GM12874 (cell line): ENCODE results near the gene USP2.

Experiments
- TF ChIP-seq, protein P1 (sequence below): IDR thresholded peaks from 2 replicates; pipeline ENCODE4 v1.5.1; 2011; ENCODE audit warnings: low read depth, mild to moderate bottlenecking, control low read depth, low read length, moderate library complexity; ENCODE audit not compliant: insufficient read depth

The USP2 gene

DNA sequence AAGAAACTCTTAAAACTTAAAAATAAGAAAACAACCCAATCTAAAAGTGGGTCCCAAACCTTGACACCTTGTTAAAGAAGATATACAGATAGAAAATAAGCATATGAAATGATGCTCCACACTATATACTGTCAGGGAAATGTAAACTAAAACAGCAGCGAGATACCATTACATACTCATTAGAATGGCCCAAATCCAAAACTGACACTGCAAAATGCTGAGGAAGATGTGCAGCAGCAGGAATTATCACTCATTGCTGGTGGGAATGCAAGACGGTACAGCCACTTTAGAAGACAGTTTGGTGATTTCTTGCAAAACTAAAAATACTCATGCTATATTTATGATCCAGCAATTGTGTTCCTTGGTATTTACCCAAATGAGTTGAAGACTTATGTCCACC, 52.2 kb downstream of the USP2 start:
- TF ChIP-seq, protein P1, sequence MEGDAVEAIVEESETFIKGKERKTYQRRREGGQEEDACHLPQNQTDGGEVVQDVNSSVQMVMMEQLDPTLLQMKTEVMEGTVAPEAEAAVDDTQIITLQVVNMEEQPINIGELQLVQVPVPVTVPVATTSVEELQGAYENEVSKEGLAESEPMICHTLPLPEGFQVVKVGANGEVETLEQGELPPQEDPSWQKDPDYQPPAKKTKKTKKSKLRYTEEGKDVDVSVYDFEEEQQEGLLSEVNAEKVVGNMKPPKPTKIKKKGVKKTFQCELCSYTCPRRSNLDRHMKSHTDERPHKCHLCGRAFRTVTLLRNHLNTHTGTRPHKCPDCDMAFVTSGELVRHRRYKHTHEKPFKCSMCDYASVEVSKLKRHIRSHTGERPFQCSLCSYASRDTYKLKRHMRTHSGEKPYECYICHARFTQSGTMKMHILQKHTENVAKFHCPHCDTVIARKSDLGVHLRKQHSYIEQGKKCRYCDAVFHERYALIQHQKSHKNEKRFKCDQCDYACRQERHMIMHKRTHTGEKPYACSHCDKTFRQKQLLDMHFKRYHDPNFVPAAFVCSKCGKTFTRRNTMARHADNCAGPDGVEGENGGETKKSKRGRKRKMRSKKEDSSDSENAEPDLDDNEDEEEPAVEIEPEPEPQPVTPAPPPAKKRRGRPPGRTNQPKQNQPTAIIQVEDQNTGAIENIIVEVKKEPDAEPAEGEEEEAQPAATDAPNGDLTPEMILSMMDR: no peak

DNA sequence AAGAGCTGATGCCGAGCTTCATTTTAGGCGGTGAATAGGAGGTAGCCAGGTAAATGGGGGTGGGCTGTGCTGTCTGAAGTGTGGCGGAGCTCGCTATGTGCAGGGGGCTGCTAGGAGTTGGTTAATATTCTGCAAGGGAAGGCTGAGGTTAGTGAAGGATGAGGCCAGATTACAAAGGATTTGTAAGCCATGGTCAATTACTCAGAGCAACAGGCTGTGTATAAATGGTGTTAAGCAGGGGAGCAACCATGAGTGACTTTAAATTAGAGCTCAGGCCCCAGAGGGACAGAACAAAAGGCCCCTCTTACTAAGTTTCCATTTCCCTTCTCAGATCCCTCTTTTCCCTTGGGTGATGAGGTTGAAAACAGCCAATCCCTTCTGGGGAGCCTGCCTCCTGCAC, 57.3 kb downstream of the USP2 start:
- TF ChIP-seq, protein P1: no peak

DNA sequence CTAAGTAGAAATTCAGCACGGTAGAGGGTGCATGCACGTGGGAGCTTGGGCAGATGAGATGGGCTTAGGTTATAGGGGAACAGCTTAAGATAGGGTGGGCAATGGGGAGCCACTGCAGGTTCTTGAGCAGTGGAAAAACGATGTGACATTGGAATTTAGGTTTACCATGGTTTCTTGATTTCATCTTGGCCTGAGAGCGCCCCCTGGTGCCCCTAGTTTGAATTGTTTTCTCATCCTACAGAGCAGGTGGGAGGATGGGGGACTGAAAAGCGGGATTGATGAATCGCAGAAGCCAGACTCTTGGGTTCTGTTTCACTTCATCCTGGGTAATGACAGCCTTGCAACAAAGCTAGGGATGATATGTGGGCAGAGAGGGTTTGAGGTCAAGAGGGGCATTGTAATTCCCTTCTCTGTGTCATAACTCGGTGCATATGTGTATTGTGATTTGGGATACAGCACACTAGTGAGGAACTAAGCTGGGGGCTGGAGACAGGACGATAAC, 57.9 kb downstream of the USP2 start:
- TF ChIP-seq, protein P1: peak; percentile 84

DNA sequence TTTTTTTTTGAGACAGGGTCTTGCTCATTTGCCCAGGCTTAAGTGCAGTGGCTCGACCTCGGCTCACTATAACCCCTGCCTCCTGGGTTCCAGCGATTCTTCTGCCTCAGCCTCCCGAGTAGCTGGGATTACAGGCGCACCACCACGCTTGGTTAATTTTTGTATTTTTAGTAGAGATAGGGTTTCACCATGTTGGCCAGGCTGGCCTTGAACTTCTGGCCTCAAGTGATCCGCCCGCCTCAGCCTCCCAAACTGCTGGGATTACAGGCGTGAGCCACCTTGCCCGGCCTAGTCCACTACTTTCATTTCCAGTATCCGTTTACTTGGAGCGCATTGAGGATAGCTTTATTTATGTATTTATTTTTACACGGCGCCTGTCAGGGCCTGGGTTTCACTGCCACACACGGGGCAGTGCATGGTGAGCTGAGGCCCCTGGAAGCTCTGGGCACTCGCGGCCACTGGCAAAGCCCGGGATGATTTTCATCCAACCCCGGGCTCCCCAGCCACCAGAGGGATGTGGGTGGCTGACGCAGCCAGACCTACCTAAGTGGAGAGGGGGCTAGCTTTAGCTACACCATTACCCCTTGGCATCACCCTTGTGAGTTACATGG, 58.5 kb downstream of the USP2 start:
- TF ChIP-seq, protein P1: no peak

DNA sequence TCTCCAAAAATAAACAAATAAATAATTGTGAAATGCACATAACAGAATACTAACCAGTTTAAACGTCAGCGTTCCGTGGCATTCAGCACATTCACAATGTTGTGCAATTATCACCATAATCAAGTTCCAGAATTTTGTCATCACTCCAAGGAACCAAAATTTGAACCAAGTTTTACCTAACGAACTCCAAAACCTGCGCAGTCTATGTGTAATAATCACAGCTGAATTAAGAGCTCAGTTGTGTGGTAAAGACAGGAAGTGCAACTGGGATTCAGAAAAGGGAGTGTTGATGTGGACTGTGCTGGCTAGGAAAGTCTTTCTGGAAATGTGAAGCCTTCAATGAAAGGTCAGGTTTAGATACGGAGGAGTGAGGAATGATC, 59.1 kb downstream of the USP2 start:
- TF ChIP-seq, protein P1: no peak

DNA sequence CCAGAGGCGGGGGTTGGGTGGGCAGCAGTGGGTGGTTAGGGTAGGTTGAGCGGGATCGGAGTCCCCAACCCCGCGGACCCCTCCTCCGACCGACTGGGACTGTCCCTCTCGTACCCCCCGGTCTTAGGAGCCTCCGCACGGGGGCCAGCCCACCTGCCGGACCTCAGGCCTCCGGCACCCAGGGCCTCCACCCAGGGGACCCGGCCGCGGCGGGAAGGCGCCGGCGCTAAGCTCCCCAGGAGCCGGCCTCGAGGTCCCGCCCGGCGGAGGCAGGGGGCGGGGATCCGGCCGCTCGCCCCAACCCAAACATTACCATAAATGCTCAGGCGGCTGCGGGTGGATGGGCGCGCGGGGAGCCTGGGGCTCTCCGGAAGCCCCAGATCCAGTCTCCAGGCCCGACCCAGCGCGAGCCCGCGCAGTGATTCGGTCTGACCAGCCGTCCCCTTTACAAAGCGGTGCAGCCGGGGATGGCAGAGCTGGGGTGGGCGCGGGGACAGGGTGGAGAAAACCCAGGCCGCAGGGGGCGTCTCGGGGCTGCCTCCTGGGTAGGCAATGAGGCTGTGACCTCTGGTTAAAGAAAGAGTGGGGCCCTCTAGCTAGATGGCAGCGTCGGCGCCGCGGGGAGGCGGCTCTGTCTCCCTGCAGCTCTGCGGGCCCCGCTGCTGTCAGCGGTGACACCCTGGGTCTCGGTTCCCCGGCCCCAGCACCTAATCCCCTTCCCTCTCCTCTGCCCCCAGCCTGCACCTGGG, 60.5 kb downstream of the USP2 start:
- TF ChIP-seq, protein P1: no peak

DNA sequence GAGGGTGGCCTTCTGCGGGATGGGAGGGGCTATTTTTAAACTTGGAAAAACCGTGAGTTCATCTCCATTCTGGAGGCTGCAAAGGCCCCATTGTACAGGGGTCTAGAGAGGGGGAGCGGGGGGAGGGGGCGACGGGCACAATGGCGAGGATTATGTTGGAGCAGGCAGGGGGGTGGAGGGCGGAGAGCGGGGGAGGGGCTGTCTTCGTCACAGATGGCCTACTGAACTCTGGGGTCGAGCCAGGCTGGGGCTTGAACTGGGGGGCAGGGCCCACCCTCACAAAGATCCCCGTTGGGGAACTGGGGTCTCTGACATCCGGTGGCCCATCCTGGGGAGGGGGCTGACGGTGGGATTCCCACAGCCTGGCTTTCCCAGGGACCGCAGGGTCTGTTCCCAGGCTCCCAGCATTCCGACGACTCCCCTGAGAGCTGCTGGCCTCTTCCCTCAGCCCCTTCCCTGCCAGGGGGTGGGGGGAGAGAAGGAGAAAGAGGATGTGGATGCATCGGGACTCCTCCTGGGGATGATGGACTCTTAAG, 61.2 kb downstream of the USP2 start:
- TF ChIP-seq, protein P1: no peak
